A673 (cell line): ENCODE data around the gene ROS1. TPM values are rescaled to one million over a fixed set of nuclear protein-coding genes. Genes with fewer than 3 reads are reported as not detected.
A peak's percentile ranks its signal among the peaks of the same experiment; 100 is the strongest.

Experiments used
- BruUV-seq: library from RNA; stranded (reverse); fragments of 400-500 nt; replicated peaks from 2 replicates; lab custom pipeline; 2021; lab: Mats Ljungman, UMichigan
- CTCF ChIA-PET: fragments of 300-600 bp; sonication (Branson Sonifier 250); formaldehyde crosslinking; loops from one replicate; lab custom pipeline; 2022; ENCODE audit warnings: antibody characterized with exemption; lab: Charles Lee
- POLR2A ChIA-PET: fragments of 300-600 bp; sonication (Branson Sonifier 250); formaldehyde crosslinking; loops from one replicate; lab custom pipeline; 2022; ENCODE audit warnings: antibody characterized with exemption; ENCODE audit not compliant: low non-redundant PET; lab: Charles Lee
- DNase-seq: peaks from one replicate; pipeline ENCODE4 v3.0.0-alpha.2; 2015; ENCODE audit warnings: low spot score
- H3K27ac ChIP-seq: fragments of 200-600 bp; sonication (generic); 2 replicates; pipeline ENCODE4 v1.5.1; 2016; ENCODE audit warnings: mixed run types, low read depth, mild to moderate bottlenecking, mixed read lengths, antibody characterized with exemption, low read length; ENCODE audit not compliant: poor library complexity, severe bottlenecking
- H3K27me3 ChIP-seq: fragments of 200-600 bp; sonication (generic); replicated peaks from 2 replicates; pipeline ENCODE4 v1.6.1; 2017; ENCODE audit warnings: mixed run types, low read depth, mild to moderate bottlenecking, mixed read lengths, antibody characterized with exemption, low read length; ENCODE audit not compliant: insufficient read depth, poor library complexity
- H3K36me3 ChIP-seq: fragments of 200-600 bp; sonication (generic); 2 replicates; pipeline ENCODE4 v1.6.1; 2016; ENCODE audit warnings: mixed run types, mild to moderate bottlenecking, mixed read lengths, antibody characterized with exemption, low read length; ENCODE audit not compliant: insufficient read depth, poor library complexity, severe bottlenecking
- H3K4me1 ChIP-seq: fragments of 200-600 bp; sonication (generic); 2 replicates; pipeline ENCODE4 v1.6.1; 2017; ENCODE audit warnings: mixed run types, mild to moderate bottlenecking, mixed read lengths, antibody characterized with exemption, low read length; ENCODE audit not compliant: insufficient read depth, poor library complexity, severe bottlenecking
- H3K4me3 ChIP-seq: fragments of 200-600 bp; sonication (generic); 2 replicates; pipeline ENCODE4 v1.5.1; 2016; ENCODE audit warnings: low read depth, mixed run types, mild to moderate bottlenecking, mixed read lengths, low read length; ENCODE audit not compliant: poor library complexity, severe bottlenecking
- H3K9me3 ChIP-seq: fragments of 200-600 bp; sonication (generic); 2 replicates; pipeline ENCODE4 v1.6.1; 2016; ENCODE audit warnings: mixed run types, low read depth, mild to moderate bottlenecking, mixed read lengths, antibody characterized with exemption, low read length; ENCODE audit not compliant: poor library complexity, severe bottlenecking
- CTCF ChIP-seq: fragments of 300-800, 200-600 bp; sonication (generic); conservative IDR thresholded peaks from 2 replicates; pipeline ENCODE4 v1.5.1; 2017; ENCODE audit warnings: low read depth, mild to moderate bottlenecking, antibody characterized with exemption, low read length, moderate library complexity, mixed read lengths
- EZH2 ChIP-seq: fragments of 200-600 bp; sonication (generic); IDR thresholded peaks from 2 replicates; pipeline ENCODE4 v1.6.1; 2017; ENCODE audit warnings: borderline replicate concordance, low read depth, mild to moderate bottlenecking, mixed read lengths, antibody characterized with exemption, low read length; ENCODE audit not compliant: poor library complexity, severe bottlenecking
- intact Hi-C: fragments of 100-400 bp; cut with micrococcal nuclease; formaldehyde crosslinking; loops from one replicate; pipeline ENCODE4 v1.10.0; 2022; ENCODE audit not compliant: unreplicated experiment
- total RNA-seq: library from RNA; stranded (reverse); gene quantifications from 2 replicates; pipeline ENCODE4 v1.2.3, GENCODE V29; 2021

The ROS1 gene
- total RNA-seq, 1 experiment from 2014 or later: not detected

- no peak overlapping the region for H3K4me3 ChIP-seq
- POLR2A ChIA-PET: no interaction called here
- no TSS peak for BruUV-seq
- DNase-seq: peak; percentile 5
- no peaks in the 10 kb centered on the region for H3K36me3 ChIP-seq
- no peak for TF ChIP-seq CTCF
- TF ChIP-seq EZH2: peak; percentile 99
- CTCF ChIA-PET: no interaction called here
- peaks cover 8% of the 10 kb centered on the region for H3K4me1 ChIP-seq
- H3K27me3 ChIP-seq: peaks cover 99% of the 10 kb centered on the region
- H3K9me3 ChIP-seq: no peaks in the 10 kb centered on the region
- intact Hi-C loops: no loop called here
- H3K27ac ChIP-seq: no peak overlapping the region
Observed at GRCh38 chr6:117270055-117270842, 155.5 kb downstream of the ROS1 start.

- ChIA-PET CTCF (no interaction called here), POLR2A (no interaction called here)
- Histone ChIP-seq H3K36me3 (no peaks in the 10 kb centered on the region), H3K27ac (no peak overlapping the region), H3K9me3 (no peaks in the 10 kb centered on the region), H3K4me3 (no peak overlapping the region), H3K27me3 (peaks cover 99% of the 10 kb centered on the region), H3K4me1 (peaks cover 13% of the 10 kb centered on the region)
- TF ChIP-seq EZH2 (no peak), CTCF (no peak)
- intact Hi-C loops: no loop called here
- no TSS peak for BruUV-seq
- no peak for DNase-seq
Observed at GRCh38 chr6:117269638-117270054, 156.1 kb downstream of the ROS1 start.

GRCh38 chr6:117268924-117269323 is 156.8 kb downstream of the ROS1 start:
- Histone ChIP-seq H3K27me3 (peaks cover 99% of the 10 kb centered on the region), H3K9me3 (no peaks in the 10 kb centered on the region), H3K4me3 (no peak overlapping the region), H3K27ac (no peak overlapping the region), H3K36me3 (no peaks in the 10 kb centered on the region), H3K4me1 (peaks cover 13% of the 10 kb centered on the region)
- no TSS peak for BruUV-seq
- TF ChIP-seq CTCF (no peak), EZH2 (no peak)
- no peak for DNase-seq
- ChIA-PET POLR2A (no interaction called here), CTCF (no interaction called here)
- intact Hi-C loops: no loop called here
